Parathyroid adenoma (tissue), 2 donors: Measurements from ENCODE around the gene TAF11.

ENCODE experiments used
- H2AFZ ChIP-seq: fragments of 300-600 bp; sonication (generic); one replicate; pipeline ENCODE4 v1.7.0; 2017; ENCODE audit warnings: antibody characterized with exemption, mild to moderate bottlenecking
- H3K27ac ChIP-seq: fragments of 300-600 bp; sonication (generic); one replicate; pipeline ENCODE4 v1.7.0; 2017
- H3K27me3 ChIP-seq: fragments of 300-600 bp; sonication (generic); one replicate; pipeline ENCODE4 v1.7.0; 2017; ENCODE audit warnings: low read length; ENCODE audit not compliant: control insufficient read depth, insufficient read depth
- H3K36me3 ChIP-seq: fragments of 300-600 bp; sonication (generic); one replicate; pipeline ENCODE4 v1.7.0; 2017; ENCODE audit warnings: low read length; ENCODE audit not compliant: control insufficient read depth, insufficient read depth
- H3K4me1 ChIP-seq: fragments of 300-600 bp; sonication (generic); one replicate; pipeline ENCODE4 v1.7.0; 2017; ENCODE audit warnings: control low read depth
- H3K4me2 ChIP-seq: fragments of 300-600 bp; sonication (generic); one replicate; pipeline ENCODE4 v1.7.0; 2017; ENCODE audit warnings: low read length
- H3K4me3 ChIP-seq: fragments of 300-600 bp; sonication (generic); one replicate; pipeline ENCODE4 v1.7.0; 2017; ENCODE audit warnings: low read depth, low read length
- H3K79me2 ChIP-seq: fragments of 300-600 bp; sonication (generic); one replicate; pipeline ENCODE4 v1.7.0; 2017; ENCODE audit warnings: control low read depth
- H3K9ac ChIP-seq: fragments of 300-600 bp; sonication (generic); one replicate; pipeline ENCODE4 v1.7.0; 2017; ENCODE audit warnings: mild to moderate bottlenecking
- H3K9me3 ChIP-seq: fragments of 300-600 bp; sonication (generic); one replicate; pipeline ENCODE4 v1.7.0; 2017; ENCODE audit warnings: low read length; ENCODE audit not compliant: control insufficient read depth
- CTCF ChIP-seq: fragments of 300-600 bp; sonication (generic); IDR thresholded peaks from one replicate; pipeline ENCODE4 v1.7.0; 2017; ENCODE audit warnings: antibody characterized with exemption, mild to moderate bottlenecking
- donor health status: primary hyperparathyroidism.

The TAF11 gene

DNA sequence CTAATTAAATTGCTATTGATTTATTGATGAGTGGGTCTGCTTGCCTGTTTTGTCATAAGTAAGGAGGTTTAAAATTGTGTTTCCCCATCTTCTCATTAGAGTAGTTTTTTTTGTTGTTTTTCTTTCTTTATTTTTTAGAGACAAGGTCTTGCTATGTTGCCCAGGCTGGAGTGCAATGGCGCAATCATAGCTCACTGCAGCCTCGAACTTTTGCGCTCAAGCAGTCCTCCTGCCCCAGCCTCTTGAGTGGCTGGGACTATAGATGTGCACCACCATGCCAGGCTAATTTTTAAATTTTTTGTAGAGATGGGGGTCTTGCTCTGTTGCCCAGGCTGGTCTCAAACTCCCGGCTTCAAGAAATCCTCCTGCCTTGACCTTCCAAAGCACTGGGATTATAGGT, 32.3 kb upstream of the TAF11 start:
- no peak overlapping the region for H3K27ac ChIP-seq
- no peak overlapping the region for H3K4me2 ChIP-seq
- H3K36me3 ChIP-seq: no peaks in the 10 kb centered on the region
- no peak overlapping the region for H3K9ac ChIP-seq
- no peak for TF ChIP-seq CTCF
- H3K9me3 ChIP-seq: no peaks in the 10 kb centered on the region
- no peak overlapping the region for H3K4me3 ChIP-seq
- H3K79me2 ChIP-seq: peaks cover 14% of the 10 kb centered on the region
- no peaks in the 10 kb centered on the region for H3K4me1 ChIP-seq
- no peaks in the 10 kb centered on the region for H3K27me3 ChIP-seq
- no peak overlapping the region for H2AFZ ChIP-seq

- H3K79me2 ChIP-seq: peaks cover 15% of the 10 kb centered on the region
- no peak for TF ChIP-seq CTCF
- no peaks in the 10 kb centered on the region for H3K4me1 ChIP-seq
- no peak overlapping the region for H3K9ac ChIP-seq
- no peaks in the 10 kb centered on the region for H3K36me3 ChIP-seq
- no peak overlapping the region for H2AFZ ChIP-seq
- H3K4me2 ChIP-seq: no peak overlapping the region
- H3K9me3 ChIP-seq: no peaks in the 10 kb centered on the region
- H3K4me3 ChIP-seq: no peak overlapping the region
- no peaks in the 10 kb centered on the region for H3K27me3 ChIP-seq
- H3K27ac ChIP-seq: no peak overlapping the region
Observed at GRCh38 chr6:34919651-34920050, 31.8 kb upstream of the TAF11 start.

DNA sequence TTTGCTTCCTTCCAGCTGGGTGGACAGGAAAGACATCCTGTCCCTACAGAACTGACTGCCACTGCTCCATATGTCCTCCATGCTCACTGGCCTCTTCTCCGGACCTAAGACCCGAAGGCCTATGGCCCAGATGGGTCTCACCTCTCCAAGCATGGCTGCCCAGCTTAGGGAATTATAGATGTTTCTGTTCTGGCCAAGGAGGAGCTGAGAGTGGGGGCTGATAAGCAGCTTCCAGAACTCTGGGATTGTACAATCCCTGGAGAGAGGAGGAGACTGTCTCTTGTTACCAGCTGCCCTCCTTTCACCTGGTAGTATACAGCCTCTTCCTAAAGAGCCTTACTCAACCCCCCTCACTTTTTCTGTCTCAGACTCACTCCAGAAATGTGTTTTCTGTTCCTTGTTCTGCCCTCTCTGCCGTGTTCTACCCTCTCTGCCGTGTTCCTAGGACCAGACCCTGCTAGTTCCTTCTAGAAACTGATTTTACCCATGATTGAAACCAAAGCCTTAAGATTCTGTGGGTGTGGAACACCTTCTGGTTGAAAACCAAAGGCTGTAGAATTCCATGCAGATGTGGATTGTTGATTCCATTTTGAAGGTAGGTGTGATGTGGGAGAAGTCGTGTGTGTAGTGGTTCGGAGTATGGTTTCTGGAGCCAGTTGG, 29.9 kb upstream of the TAF11 start:
- Histone ChIP-seq H3K9me3 (no peaks in the 10 kb centered on the region), H3K27me3 (no peaks in the 10 kb centered on the region), H3K9ac (no peak overlapping the region), H3K36me3 (no peaks in the 10 kb centered on the region), H3K4me3 (no peak overlapping the region), H3K27ac (no peak overlapping the region), H2AFZ (no peak overlapping the region), H3K4me1 (no peaks in the 10 kb centered on the region), H3K79me2 (peaks cover 10% of the 10 kb centered on the region), H3K4me2 (no peak overlapping the region)
- TF ChIP-seq CTCF: no peak

- no peak overlapping the region for H2AFZ ChIP-seq
- no peak overlapping the region for H3K9ac ChIP-seq
- no peaks in the 10 kb centered on the region for H3K27me3 ChIP-seq
- H3K4me1 ChIP-seq: no peaks in the 10 kb centered on the region
- no peak overlapping the region for H3K4me3 ChIP-seq
- H3K79me2 ChIP-seq: peaks cover 10% of the 10 kb centered on the region
- no peaks in the 10 kb centered on the region for H3K36me3 ChIP-seq
- no peak for TF ChIP-seq CTCF
- no peak overlapping the region for H3K4me2 ChIP-seq
- H3K9me3 ChIP-seq: no peaks in the 10 kb centered on the region
- no peak overlapping the region for H3K27ac ChIP-seq
Observed at GRCh38 chr6:34916348-34916967, 28.6 kb upstream of the TAF11 start.

GRCh38 chr6:34914358-34914757, 26.5 kb upstream of the TAF11 start:
- Histone ChIP-seq H3K4me1 (no peaks in the 10 kb centered on the region), H2AFZ (no peak overlapping the region), H3K27me3 (no peaks in the 10 kb centered on the region), H3K9me3 (no peaks in the 10 kb centered on the region), H3K4me2 (no peak overlapping the region), H3K27ac (no peak overlapping the region), H3K4me3 (no peak overlapping the region), H3K9ac (no peak overlapping the region), H3K36me3 (no peaks in the 10 kb centered on the region), H3K79me2 (peaks cover 17% of the 10 kb centered on the region)
- no peak for TF ChIP-seq CTCF
